Nephron (organoid): ENCODE results near the gene DHFR.

ENCODE experiments used
- H3K27ac Mint-ChIP-seq, 3 experiments: 2 replicates each; pipeline ENCODE4 v1.8.0; 2020; ENCODE audit warnings: mixed read lengths in 3 of 3, mild to moderate bottlenecking in 2 of 3, moderate library complexity in 1 of 3
- H3K27me3 Mint-ChIP-seq: 2 replicates; pipeline ENCODE4 v1.8.0; 2021; ENCODE audit warnings: low read depth, mild to moderate bottlenecking, moderate library complexity, mixed read lengths
- H3K36me3 Mint-ChIP-seq: 2 replicates; pipeline ENCODE4 v1.8.0; 2020; ENCODE audit warnings: low read depth, mixed read lengths
- H3K4me1 Mint-ChIP-seq: 2 replicates; pipeline ENCODE4 v1.8.0; 2020; ENCODE audit warnings: mixed read lengths
- H3K4me3 Mint-ChIP-seq, 3 experiments: 2 replicates each; pipeline ENCODE4 v1.8.0; 2020; ENCODE audit warnings: mild to moderate bottlenecking in 3 of 3, mixed read lengths in 3 of 3, moderate library complexity in 2 of 3
- H3K9me3 Mint-ChIP-seq: 2 replicates; pipeline ENCODE4 v1.8.0; 2020; ENCODE audit warnings: mixed read lengths
- CTCF ChIP-seq, 3 experiments: fragments of 200-600 bp; sonication (generic); IDR thresholded peaks; one replicate each; pipeline ENCODE4 v1.5.0; 2021; ENCODE audit warnings: antibody characterized with exemption in 3 of 3; ENCODE audit not compliant: unreplicated experiment in 3 of 3

DHFR gene

GRCh38 chr5:80653502-80653901 is 1.3 kb downstream of the DHFR start:
- H3K27ac Mint-ChIP-seq, result peak overlapping the region in 2 of 3 experiments; percentile 57 to 74
- peaks cover 24% of the 10 kb centered on the region for H3K4me1 Mint-ChIP-seq
- H3K4me3 Mint-ChIP-seq, result peak overlapping the region; percentile 80 to 96 (median 94)
- H3K27me3 Mint-ChIP-seq, result no peaks in the 10 kb centered on the region
- no peaks in the 10 kb centered on the region for H3K9me3 Mint-ChIP-seq
- peaks cover 32% of the 10 kb centered on the region for H3K36me3 Mint-ChIP-seq
- TF ChIP-seq CTCF (IDR thresholded peaks at IDR 0.05; ENCODE audit: unreplicated experiment in 3 of 3), result no peak

GRCh38 chr5:80646926-80647325 is 7.9 kb downstream of the DHFR start:
- peak overlapping the region in 2 of 3 experiments; percentile 25 to 41 for H3K27ac Mint-ChIP-seq
- no peaks in the 10 kb centered on the region for H3K27me3 Mint-ChIP-seq
- H3K36me3 Mint-ChIP-seq, result peaks cover 60% of the 10 kb centered on the region
- peaks cover 5% of the 10 kb centered on the region for H3K9me3 Mint-ChIP-seq
- TF ChIP-seq CTCF (IDR thresholded peaks at IDR 0.05; ENCODE audit: unreplicated experiment in 3 of 3), result no peak
- peaks cover 9% of the 10 kb centered on the region for H3K4me1 Mint-ChIP-seq
- no peak overlapping the region for H3K4me3 Mint-ChIP-seq

- no peak for TF ChIP-seq CTCF (IDR thresholded peaks at IDR 0.05; ENCODE audit: unreplicated experiment in 3 of 3)
Measured at GRCh38 chr5:80644900-80645299, 9.9 kb downstream of the DHFR start.

GRCh38 chr5:80641353-80641752 is 13.4 kb downstream of the DHFR start:
- no peak overlapping the region for H3K4me3 Mint-ChIP-seq
- no peak for TF ChIP-seq CTCF (IDR thresholded peaks at IDR 0.05; ENCODE audit: unreplicated experiment in 3 of 3)
- H3K27ac Mint-ChIP-seq, result no peak overlapping the region
- no peaks in the 10 kb centered on the region for H3K27me3 Mint-ChIP-seq
- H3K36me3 Mint-ChIP-seq, result peaks cover 84% of the 10 kb centered on the region
- H3K4me1 Mint-ChIP-seq, result peaks cover 5% of the 10 kb centered on the region
- H3K9me3 Mint-ChIP-seq, result peaks cover 5% of the 10 kb centered on the region

More at GRCh38 chr5:80644900-80645299, 9.9 kb downstream of the DHFR start:
- peaks cover 5% of the 10 kb centered on the region for H3K9me3 Mint-ChIP-seq
- H3K27ac Mint-ChIP-seq, result peak overlapping the region in 1 of 3 experiments; percentile 11
- H3K27me3 Mint-ChIP-seq, result no peaks in the 10 kb centered on the region
- H3K4me1 Mint-ChIP-seq, result peaks cover 9% of the 10 kb centered on the region
- H3K4me3 Mint-ChIP-seq, result no peak overlapping the region
- peaks cover 81% of the 10 kb centered on the region for H3K36me3 Mint-ChIP-seq

DNA sequence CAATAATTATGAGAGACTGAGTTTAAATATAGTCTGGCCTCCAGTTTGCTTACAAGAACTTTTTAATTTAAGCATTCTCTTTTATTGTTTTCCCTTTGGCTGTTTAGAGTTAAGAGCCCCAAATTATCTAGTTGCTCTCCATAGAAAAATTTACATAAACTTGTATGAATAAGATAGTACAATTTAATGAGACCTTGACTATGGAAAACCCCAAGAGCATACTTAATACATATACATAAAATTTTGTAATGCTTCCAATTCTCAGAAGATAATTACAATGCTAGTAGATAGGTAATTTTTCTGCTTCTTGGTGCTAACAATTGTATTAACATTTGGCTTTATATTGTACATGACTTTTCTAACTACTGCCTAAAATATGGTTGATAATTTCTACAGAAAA is 20.6 kb downstream of the DHFR start:
- no peaks in the 10 kb centered on the region for H3K4me1 Mint-ChIP-seq
- H3K27ac Mint-ChIP-seq, result no peak overlapping the region

More for the DNA sequence above, 20.6 kb downstream of the DHFR start:
- Mint-ChIP-seq H3K36me3 (peaks cover 45% of the 10 kb centered on the region), H3K4me3 (no peak overlapping the region), H3K27me3 (no peaks in the 10 kb centered on the region), H3K9me3 (no peaks in the 10 kb centered on the region)
- TF ChIP-seq CTCF (IDR thresholded peaks at IDR 0.05; ENCODE audit: unreplicated experiment in 3 of 3), result no peak
